ENCODE results near the gene RECQL5. TPM values are rescaled to one million over a fixed set of nuclear protein-coding genes. Genes with fewer than 3 reads are reported as not detected.

The RECQL5 gene
- total and polyA plus RNA-seq, 4 donors, result 16.4 to 32.5 (median 29.8) TPM

DNA sequence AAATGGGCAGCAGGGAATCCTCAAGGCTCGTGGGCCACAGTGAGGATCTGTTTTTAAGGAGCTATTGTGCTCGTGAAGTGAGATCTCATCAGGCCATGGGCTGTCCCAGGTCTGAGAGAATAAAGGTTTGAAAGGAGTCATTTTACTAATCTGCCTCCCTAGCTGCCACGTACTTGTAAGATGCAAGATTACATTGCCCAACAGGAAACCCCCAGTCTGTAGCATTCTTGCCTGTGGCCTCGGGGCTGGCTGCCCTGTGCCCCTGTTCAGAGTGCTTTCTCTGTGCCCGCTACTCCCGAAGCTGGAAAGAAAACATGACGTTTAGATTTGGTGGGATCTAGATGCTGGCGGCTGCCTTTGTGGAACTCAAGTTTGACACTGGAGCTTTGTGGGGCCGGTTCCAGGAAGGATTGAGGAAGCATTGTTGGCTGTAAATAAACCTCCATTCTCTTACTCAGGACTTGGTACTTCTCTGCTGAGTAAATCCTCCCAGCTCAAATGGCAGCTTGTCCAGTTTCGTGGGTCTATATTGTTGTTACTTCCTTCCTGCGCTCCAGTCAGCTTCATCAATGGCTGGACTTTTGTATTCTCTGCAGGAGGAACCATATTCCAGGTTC is 21.4 kb upstream of the RECQL5 start:
- Histone ChIP-seq H3K36me3 (ENCODE audit: control insufficient read depth in 4 of 4, insufficient read depth in 4 of 4, low read length in 4 of 4) (peaks cover 0 to 28% (median 9%) of the 10 kb centered on the region in 4 donors), H3K9ac (ENCODE audit: insufficient read depth in 1 of 2, low read length in 2 of 2) (no peak overlapping the region), H3K9me3 (ENCODE audit: control insufficient read depth in 4 of 4, insufficient read depth in 3 of 4, low read length in 3 of 4) (peaks cover 0 to 2% (median 0%) of the 10 kb centered on the region in 4 donors), H3K4me3 (no peak overlapping the region), H3K4me1 (ENCODE audit: control insufficient read depth in 5 of 5, insufficient read depth in 5 of 5, low read length in 5 of 5) (peaks cover 0 to 47% (median 0%) of the 10 kb centered on the region in 5 donors), H3K27me3 (ENCODE audit: control insufficient read depth in 3 of 3, insufficient read depth in 3 of 3, low read length in 2 of 3) (no peaks in the 10 kb centered on the region), H3K27ac (ENCODE audit: low read depth in 1 of 2, low read length in 1 of 2) (peak overlapping the region; percentile 24 to 88)
- DNase-seq (no peak), ATAC-seq (ENCODE audit: insufficient read depth, low FRiP score) (no peak)
- TF ChIP-seq, protein P1, sequence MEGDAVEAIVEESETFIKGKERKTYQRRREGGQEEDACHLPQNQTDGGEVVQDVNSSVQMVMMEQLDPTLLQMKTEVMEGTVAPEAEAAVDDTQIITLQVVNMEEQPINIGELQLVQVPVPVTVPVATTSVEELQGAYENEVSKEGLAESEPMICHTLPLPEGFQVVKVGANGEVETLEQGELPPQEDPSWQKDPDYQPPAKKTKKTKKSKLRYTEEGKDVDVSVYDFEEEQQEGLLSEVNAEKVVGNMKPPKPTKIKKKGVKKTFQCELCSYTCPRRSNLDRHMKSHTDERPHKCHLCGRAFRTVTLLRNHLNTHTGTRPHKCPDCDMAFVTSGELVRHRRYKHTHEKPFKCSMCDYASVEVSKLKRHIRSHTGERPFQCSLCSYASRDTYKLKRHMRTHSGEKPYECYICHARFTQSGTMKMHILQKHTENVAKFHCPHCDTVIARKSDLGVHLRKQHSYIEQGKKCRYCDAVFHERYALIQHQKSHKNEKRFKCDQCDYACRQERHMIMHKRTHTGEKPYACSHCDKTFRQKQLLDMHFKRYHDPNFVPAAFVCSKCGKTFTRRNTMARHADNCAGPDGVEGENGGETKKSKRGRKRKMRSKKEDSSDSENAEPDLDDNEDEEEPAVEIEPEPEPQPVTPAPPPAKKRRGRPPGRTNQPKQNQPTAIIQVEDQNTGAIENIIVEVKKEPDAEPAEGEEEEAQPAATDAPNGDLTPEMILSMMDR (IDR thresholded peaks at IDR 0.05; ENCODE audit: control extremely low read depth, extremely low read depth), result no peak
- WGBS, 2 donors, result 21 to 39% methylated on average over 11 of the region's 11 CpGs

DNA sequence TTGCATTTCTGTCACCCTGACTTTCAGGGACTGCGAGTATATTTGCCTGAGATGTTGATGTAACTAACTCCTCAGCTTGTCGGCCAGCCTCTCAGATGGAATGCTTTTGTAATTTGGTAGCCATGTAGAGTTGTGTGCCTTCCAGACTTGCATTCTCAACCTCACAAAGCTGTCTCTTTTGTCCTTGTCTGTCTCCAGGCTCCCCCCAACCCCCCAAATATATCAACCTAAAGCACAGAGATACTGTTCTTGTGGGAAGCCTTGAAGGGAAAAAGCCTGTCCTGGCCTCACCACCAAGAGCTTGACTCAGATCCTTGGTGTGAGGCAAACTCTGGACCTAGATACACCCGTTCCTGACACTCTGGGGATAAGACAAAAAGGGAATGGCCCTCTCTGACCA is 18.5 kb upstream of the RECQL5 start:
- H3K9ac ChIP-seq (ENCODE audit: insufficient read depth in 1 of 2, low read length in 2 of 2), result no peak overlapping the region
- H3K27me3 ChIP-seq (ENCODE audit: control insufficient read depth in 3 of 3, insufficient read depth in 3 of 3, low read length in 2 of 3), result no peaks in the 10 kb centered on the region
- peaks cover 0 to 37% (median 0%) of the 10 kb centered on the region in 5 donors for H3K4me1 ChIP-seq (ENCODE audit: control insufficient read depth in 5 of 5, insufficient read depth in 5 of 5, low read length in 5 of 5)
- H3K9me3 ChIP-seq (ENCODE audit: control insufficient read depth in 4 of 4, insufficient read depth in 3 of 4, low read length in 3 of 4), result no peaks in the 10 kb centered on the region
- WGBS, 2 donors, result 65 to 81% methylated on average over 3 of the region's 3 CpGs
- peak overlapping the region; percentile 60 to 79 for H3K27ac ChIP-seq (ENCODE audit: low read depth in 1 of 2, low read length in 1 of 2)
- no peak overlapping the region for H3K4me3 ChIP-seq
- ATAC-seq (ENCODE audit: insufficient read depth, low FRiP score) (no peak), DNase-seq (no peak)
- peaks cover 0 to 11% (median 5%) of the 10 kb centered on the region in 4 donors for H3K36me3 ChIP-seq (ENCODE audit: control insufficient read depth in 4 of 4, insufficient read depth in 4 of 4, low read length in 4 of 4)
- TF ChIP-seq, protein P1 (IDR thresholded peaks at IDR 0.05; ENCODE audit: control extremely low read depth, extremely low read depth), result no peak

DNA sequence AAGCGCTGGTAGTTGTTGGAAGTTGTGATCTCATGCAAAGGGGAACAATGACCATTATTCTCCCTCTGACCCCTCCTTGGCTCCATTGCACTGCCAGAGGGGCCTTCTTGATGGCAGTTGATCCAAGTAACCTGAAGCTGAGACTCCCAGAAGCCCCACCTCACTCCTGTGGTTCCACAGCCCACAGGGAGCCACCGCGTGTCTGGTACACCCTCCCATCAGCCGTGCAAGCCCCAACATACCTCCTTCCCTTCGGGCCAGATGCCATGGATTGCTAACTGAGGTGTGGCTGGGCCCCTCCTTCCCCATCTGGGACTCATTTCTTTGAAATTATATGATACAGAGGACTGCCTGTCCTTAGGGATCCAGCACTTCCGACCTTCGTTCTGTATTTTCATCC is 18.0 kb upstream of the RECQL5 start:
- no peak for DNase-seq
- Histone ChIP-seq H3K27ac (ENCODE audit: low read depth in 1 of 2, low read length in 1 of 2) (peak overlapping the region; percentile 23 to 79), H3K36me3 (ENCODE audit: control insufficient read depth in 4 of 4, insufficient read depth in 4 of 4, low read length in 4 of 4) (peaks cover 0 to 8% (median 5%) of the 10 kb centered on the region in 4 donors), H3K4me1 (ENCODE audit: control insufficient read depth in 5 of 5, insufficient read depth in 5 of 5, low read length in 5 of 5) (peaks cover 0 to 38% (median 0%) of the 10 kb centered on the region in 5 donors), H3K27me3 (ENCODE audit: control insufficient read depth in 3 of 3, insufficient read depth in 3 of 3, low read length in 2 of 3) (no peaks in the 10 kb centered on the region), H3K9me3 (ENCODE audit: control insufficient read depth in 4 of 4, insufficient read depth in 3 of 4, low read length in 3 of 4) (no peaks in the 10 kb centered on the region), H3K9ac (ENCODE audit: insufficient read depth in 1 of 2, low read length in 2 of 2) (no peak overlapping the region), H3K4me3 (no peak overlapping the region)
- 69 to 73% methylated on average over 7 of the region's 7 CpGs for WGBS, 2 donors
- no peak for ATAC-seq (ENCODE audit: insufficient read depth, low FRiP score)
- TF ChIP-seq, protein P1 (IDR thresholded peaks at IDR 0.05; ENCODE audit: control extremely low read depth, extremely low read depth), result no peak

Data from lung (tissue), 12 donors.